Measurements from ENCODE around the gene PNPLA6.
A peak's percentile ranks its signal among the peaks of the same experiment; 100 is the strongest.

The PNPLA6 gene

GRCh38 chr19:7579182-7579581 is 43.7 kb downstream of the PNPLA6 start:
- Histone ChIP-seq H3K27ac (no peak overlapping the region), H3K4me3 (no peak overlapping the region)

GRCh38 chr19:7582446-7582845 is 46.9 kb downstream of the PNPLA6 start:
- H3K27ac ChIP-seq, result no peak overlapping the region

GRCh38 chr19:7589822-7590221 is 54.3 kb downstream of the PNPLA6 start:
- H3K4me3 ChIP-seq, result no peak overlapping the region
- H3K27ac ChIP-seq, result peak overlapping the region in 2 of 21 experiments; percentile 6 to 26

More at GRCh38 chr19:7582446-7582845, 46.9 kb downstream of the PNPLA6 start:
- H3K4me3 ChIP-seq, result no peak overlapping the region

- Histone ChIP-seq H3K27ac (peak overlapping the region in 7 of 21 experiments; percentile 22 to 47 (median 30)), H3K4me3 (no peak overlapping the region)
These were observed 54.7 kb downstream of the PNPLA6 start for GRCh38 chr19:7590256-7590655.

GRCh38 chr19:7595466-7596133 is 60.1 kb downstream of the PNPLA6 start, which contains the start of gene CAMSAP3:
CAMSAP3 (plus strand) TSS chr19:7595863; CDS start chr19:7596003, 140 bp downstream.
- Histone ChIP-seq H3K27ac (peak within 1 kb of the TSS in 12 of 21 experiments; percentile 11 to 77 (median 48)), H3K4me3 (peak within 1 kb of the TSS; percentile 25 to 54 (median 40))

GRCh38 chr19:7596211-7596937 is 60.9 kb downstream of the PNPLA6 start:
- peak overlapping the region in 12 of 21 experiments; percentile 11 to 77 (median 48) for H3K27ac ChIP-seq
- peak overlapping the region; percentile 25 to 54 (median 40) for H3K4me3 ChIP-seq

- H3K27ac ChIP-seq, result peak overlapping the region in 1 of 21 experiments; percentile 77
These were observed 62.2 kb downstream of the PNPLA6 start for GRCh38 chr19:7597689-7598088.

GRCh38 chr19:7598180-7598579 is 62.7 kb downstream of the PNPLA6 start:
- no peak overlapping the region for H3K27ac ChIP-seq
- no peak overlapping the region for H3K4me3 ChIP-seq

More at GRCh38 chr19:7597689-7598088, 62.2 kb downstream of the PNPLA6 start:
- no peak overlapping the region for H3K4me3 ChIP-seq

GRCh38 chr19:7600721-7601120 is 65.2 kb downstream of the PNPLA6 start:
- H3K4me3 ChIP-seq, result no peak overlapping the region
- H3K27ac ChIP-seq, result no peak overlapping the region

- Histone ChIP-seq H3K27ac (no peak overlapping the region), H3K4me3 (no peak overlapping the region)
These were observed 66.9 kb downstream of the PNPLA6 start for GRCh38 chr19:7602240-7602934.

- no peak overlapping the region for H3K27ac ChIP-seq
- H3K4me3 ChIP-seq, result no peak overlapping the region
These were observed 67.5 kb downstream of the PNPLA6 start for GRCh38 chr19:7602935-7603497.

GRCh38 chr19:7603919-7604318 is 68.4 kb downstream of the PNPLA6 start:
- Histone ChIP-seq H3K4me3 (no peak overlapping the region), H3K27ac (no peak overlapping the region)

GRCh38 chr19:7605490-7606222 is 70.1 kb downstream of the PNPLA6 start:
- H3K4me3 ChIP-seq, result no peak overlapping the region
- H3K27ac ChIP-seq, result no peak overlapping the region

- no peak overlapping the region for H3K4me3 ChIP-seq
- no peak overlapping the region for H3K27ac ChIP-seq
These were observed 70.8 kb downstream of the PNPLA6 start for GRCh38 chr19:7606289-7606688.

GRCh38 chr19:7607212-7607873 is 71.8 kb downstream of the PNPLA6 start:
- H3K4me3 ChIP-seq, result no peak overlapping the region
- no peak overlapping the region for H3K27ac ChIP-seq

- H3K27ac ChIP-seq, result no peak overlapping the region
- no peak overlapping the region for H3K4me3 ChIP-seq
These were observed 72.5 kb downstream of the PNPLA6 start for GRCh38 chr19:7607874-7608560.

GRCh38 chr19:7610491-7611240 is 75.1 kb downstream of the PNPLA6 start:
- no peak overlapping the region for H3K4me3 ChIP-seq
- no peak overlapping the region for H3K27ac ChIP-seq

All from skin epidermis (tissue), 12 donors.